Neuronal stem cell (in vitro differentiated cells): Measurements from ENCODE around the gene GPSM3.
"Not testable (repeated sequence)": the region's sequence is repeated elsewhere in the genome, so short reads cannot be mapped to it uniquely, and the experiment has no call there.

Experiments used
- DNase-seq: peaks from one replicate; pipeline ENCODE4 v3.0.0-alpha.2; 2013; ENCODE audit warnings: low spot score
- H2AFZ ChIP-seq: one replicate; pipeline ENCODE4 v1.6.1; 2013; ENCODE audit warnings: mild to moderate bottlenecking, low read length, inconsistent platforms
- H2AK5ac ChIP-seq: 2 replicates; pipeline ENCODE4 v1.6.1; 2013; ENCODE audit warnings: low read depth, mild to moderate bottlenecking, inconsistent platforms, low read length, moderate library complexity, mixed read lengths
- H2BK120ac ChIP-seq: 2 replicates; pipeline ENCODE4 v1.6.1; 2013; ENCODE audit warnings: low read depth, mild to moderate bottlenecking, inconsistent platforms, low read length, moderate library complexity, mixed read lengths
- H2BK12ac ChIP-seq: one replicate; pipeline ENCODE4 v1.6.1; 2013; ENCODE audit warnings: low read length, inconsistent platforms
- H2BK15ac ChIP-seq: 2 replicates; pipeline ENCODE4 v1.6.1; 2013; ENCODE audit warnings: mild to moderate bottlenecking, low read length, inconsistent platforms, mixed read lengths
- H2BK5ac ChIP-seq: one replicate; pipeline ENCODE4 v1.6.1; 2013; ENCODE audit warnings: inconsistent platforms, mild to moderate bottlenecking, low read length, moderate library complexity
- H3K14ac ChIP-seq: one replicate; pipeline ENCODE4 v1.6.1; 2013; ENCODE audit warnings: low read length, inconsistent platforms
- H3K18ac ChIP-seq: 2 replicates; pipeline ENCODE4 v1.6.1; 2013; ENCODE audit warnings: low read length, inconsistent platforms
- H3K23ac ChIP-seq: 2 replicates; pipeline ENCODE4 v1.6.1; 2013; ENCODE audit warnings: low read depth, mild to moderate bottlenecking, mixed read lengths, low read length, inconsistent platforms; ENCODE audit not compliant: poor library complexity
- H3K27ac ChIP-seq: replicated peaks from 3 replicates; pipeline ENCODE4 v1.5.1; 2013; ENCODE audit warnings: low read length, inconsistent platforms
- H3K27me3 ChIP-seq, 3 experiments: 2 replicates each; pipeline ENCODE4 v1.6.1; 2013; ENCODE audit warnings: low read length in 3 of 3, mild to moderate bottlenecking in 2 of 3, inconsistent platforms in 1 of 3, low read depth in 1 of 3, mixed read lengths in 1 of 3, moderate library complexity in 1 of 3; ENCODE audit not compliant: control insufficient read depth in 3 of 3, insufficient read depth in 3 of 3
- H3K36me3 ChIP-seq, 2 donors: replicated peaks in 1 of 2; 2 replicates each; pipeline ENCODE4 v1.6.1; 2013; ENCODE audit warnings: low read length in 2 of 2; ENCODE audit not compliant: control insufficient read depth in 2 of 2, insufficient read depth in 2 of 2
- H3K4ac ChIP-seq: 2 replicates; pipeline ENCODE4 v1.6.1; 2013; ENCODE audit warnings: inconsistent platforms, mild to moderate bottlenecking, low read length, moderate library complexity
- H3K4me1 ChIP-seq, 2 donors: 1 replicate in 1 of 2; 2 replicates in 1 of 2; pipeline ENCODE4 v1.6.1; 2013; ENCODE audit warnings: low read length in 2 of 2, low read depth in 1 of 2; ENCODE audit not compliant: control insufficient read depth in 2 of 2, insufficient read depth in 1 of 2
- H3K4me2 ChIP-seq: one replicate; pipeline ENCODE4 v1.6.1; 2013; ENCODE audit warnings: mild to moderate bottlenecking, low read length, inconsistent platforms; ENCODE audit not compliant: insufficient read depth, poor library complexity, severe bottlenecking
- H3K4me3 ChIP-seq, 2 donors: 2 replicates each; pipeline ENCODE4 v1.5.1; 2013; ENCODE audit warnings: low read length in 2 of 2, mild to moderate bottlenecking in 2 of 2, inconsistent platforms in 1 of 2, moderate library complexity in 1 of 2
- H3K79me1 ChIP-seq: one replicate; pipeline ENCODE4 v1.6.1; 2013; ENCODE audit warnings: low read depth, mild to moderate bottlenecking, inconsistent platforms, low read length, moderate library complexity
- H3K9ac ChIP-seq: one replicate; pipeline ENCODE4 v1.6.1; 2013; ENCODE audit warnings: mild to moderate bottlenecking, low read depth, low read length, inconsistent platforms; ENCODE audit not compliant: poor library complexity
- H3K9me3 ChIP-seq, 2 donors: replicated peaks in 1 of 2; 2 replicates each; pipeline versions ENCODE3 to v1.6.1; 2013; ENCODE audit warnings: low read length in 2 of 2, mild to moderate bottlenecking in 2 of 2, inconsistent platforms in 1 of 2, low read depth in 1 of 2, mixed read lengths in 1 of 2, moderate library complexity in 1 of 2; ENCODE audit not compliant: control insufficient read depth in 2 of 2, insufficient read depth in 1 of 2
- H4K8ac ChIP-seq: one replicate; pipeline ENCODE4 v1.6.1; 2013; ENCODE audit warnings: low read depth, mild to moderate bottlenecking, inconsistent platforms, low read length, moderate library complexity
- H4K91ac ChIP-seq: one replicate; pipeline ENCODE4 v1.6.1; 2013; ENCODE audit warnings: low read length, low read depth, mild to moderate bottlenecking, inconsistent platforms; ENCODE audit not compliant: poor library complexity
- WGBS, 2 donors: extraction: QIAGEN DNeasy Blood & Tissue Kit; methylation state at CpG; one replicate each; pipeline ENCODE4 v1.1.7; 2013; ENCODE audit warnings: missing lambda C conversion rate in 2 of 2, mixed read lengths in 1 of 2; ENCODE audit not compliant: insufficient read length in 2 of 2, insufficient replicate concordance in 1 of 2; ENCODE audit errors: extremely low coverage in 2 of 2; 5-methylcytosine and 5-hydroxymethylcytosine counted together

Gene GPSM3

GRCh38 chr6:32186151-32186840 is 6.1 kb downstream of the GPSM3 start:
- not testable (repeated sequence) for H2BK12ac ChIP-seq, H4K8ac ChIP-seq, H3K79me1 ChIP-seq, H3K4me3 ChIP-seq, H3K14ac ChIP-seq, H3K18ac ChIP-seq, H3K27me3 ChIP-seq, H2BK120ac ChIP-seq, H3K9ac ChIP-seq, H2AK5ac ChIP-seq, H3K23ac ChIP-seq, H3K4me2 ChIP-seq, H3K9me3 ChIP-seq, H2AFZ ChIP-seq, H2BK5ac ChIP-seq, H3K4ac ChIP-seq, H4K91ac ChIP-seq, H2BK15ac ChIP-seq, DNase-seq
- no CpG with 5 or more reads among the region's 10 CpGs for WGBS, 2 donors
- H3K4me1 ChIP-seq: peaks cover 15 to 16% of the 10 kb centered on the region in 2 donors
- peak overlapping the region; percentile 24 for H3K27ac ChIP-seq
- peaks cover 32 to 59% of the 10 kb centered on the region in 2 donors for H3K36me3 ChIP-seq

- not testable (repeated sequence) for H3K23ac ChIP-seq, H3K4ac ChIP-seq, H3K9ac ChIP-seq, H3K4me3 ChIP-seq, H2BK5ac ChIP-seq, H3K27ac ChIP-seq, H4K8ac ChIP-seq, H2BK12ac ChIP-seq, H4K91ac ChIP-seq, H3K79me1 ChIP-seq, H3K18ac ChIP-seq, H3K27me3 ChIP-seq, H3K14ac ChIP-seq, H2BK15ac ChIP-seq, H3K4me2 ChIP-seq, DNase-seq, H2BK120ac ChIP-seq, H2AK5ac ChIP-seq, H2AFZ ChIP-seq, H3K9me3 ChIP-seq
- Histone ChIP-seq H3K4me1 (peaks cover 9 to 10% of the 10 kb centered on the region in 2 donors), H3K36me3 (peaks cover 36 to 65% of the 10 kb centered on the region in 2 donors)
- no CpG with 5 or more reads among the region's 11 CpGs for WGBS, 2 donors
These were observed 6.7 kb downstream of the GPSM3 start for GRCh38 chr6:32185681-32186131.

- Histone ChIP-seq H3K4ac (no peak within 1 kb of the TSS), H3K4me1 (peaks cover 3 to 11% of the 10 kb centered on the region in 2 donors), H2AFZ (no peak within 1 kb of the TSS), H4K91ac (no peak within 1 kb of the TSS), H3K9me3 (no peaks in the 10 kb centered on the region), H3K36me3 (peaks cover 39 to 74% of the 10 kb centered on the region in 2 donors), H3K27me3 (no peaks in the 10 kb centered on the region), H3K79me1 (peaks cover 7% of the 10 kb centered on the region), H3K27ac (no peak within 1 kb of the TSS), H2BK5ac (no peak within 1 kb of the TSS), H2BK120ac (no peak within 1 kb of the TSS), H3K4me2 (no peak within 1 kb of the TSS), H3K14ac (no peak within 1 kb of the TSS), H3K23ac (no peak within 1 kb of the TSS), H2AK5ac (no peak within 1 kb of the TSS), H2BK15ac (no peak within 1 kb of the TSS), H3K18ac (peak within 1 kb of the TSS; percentile 24), H2BK12ac (no peak within 1 kb of the TSS), H4K8ac (no peak within 1 kb of the TSS), H3K9ac (no peak within 1 kb of the TSS), H3K4me3 (no peak within 1 kb of the TSS)
- DNase-seq: no peak
- WGBS, 2 donors: no CpG with 5 or more reads among the region's 6 CpGs
These were observed 8.3 kb downstream of the GPSM3 start, which contains the start of gene AGER for GRCh38 chr6:32184084-32184640. TSS of gene AGER (minus strand) at chr6:32184253. CDS start at chr6:32184222, 31 bp downstream.

- Histone ChIP-seq H3K9me3 (no peaks in the 10 kb centered on the region), H3K27me3 (no peaks in the 10 kb centered on the region), H2BK12ac (no peak overlapping the region), H2BK5ac (no peak overlapping the region), H2AFZ (no peak overlapping the region), H3K23ac (no peak overlapping the region), H3K4me1 (peaks cover 5 to 9% of the 10 kb centered on the region in 2 donors), H3K9ac (no peak overlapping the region), H4K8ac (no peak overlapping the region), H3K4me3 (no peak overlapping the region), H3K27ac (no peak overlapping the region), H3K4ac (no peak overlapping the region), H3K4me2 (no peak overlapping the region), H4K91ac (no peak overlapping the region), H3K18ac (no peak overlapping the region), H2BK120ac (no peak overlapping the region), H3K36me3 (peaks cover 39 to 74% of the 10 kb centered on the region in 2 donors), H3K79me1 (peaks cover 7% of the 10 kb centered on the region), H2BK15ac (no peak overlapping the region), H2AK5ac (no peak overlapping the region), H3K14ac (no peak overlapping the region)
- WGBS, 2 donors: no CpG with 5 or more reads among the region's 15 CpGs
- DNase-seq: no peak
These were observed 8.9 kb downstream of the GPSM3 start for GRCh38 chr6:32183483-32184083.
